ENCODE data around the gene MR1.

- TF ChIP-seq POLR2A (IDR thresholded peaks at IDR 0.05; ENCODE audit: low read length) (no peak), GATA1 (IDR thresholded peaks at IDR 0.05; ENCODE audit: low read depth, low read length) (no peak)
Measured at GRCh38 chr1:181010789-181011188, 23.0 kb upstream of the MR1 start.

Data from erythroblast (primary cell).